ENCODE data around the gene CHIT1. TPM values are rescaled to one million over a fixed set of nuclear protein-coding genes. Genes with fewer than 3 reads are reported as not detected.

CHIT1 gene
- polyA plus RNA-seq, 1 experiment, result not detected

- POLR2A ChIA-PET, result no interaction called here
- Histone ChIP-seq H3K27me3 (ENCODE audit: control insufficient read depth, insufficient read depth, low read length) (peaks cover 1% of the 10 kb centered on the region; the same call in 1 of the 2 replicates), H3K4me3 (ENCODE audit: low read depth, low read length) (no peak overlapping the region), H3K36me3 (ENCODE audit: control insufficient read depth, insufficient read depth, low read length) (no peaks in the 10 kb centered on the region)
- no peak for TF ChIP-seq CTCF (IDR thresholded peaks at IDR 0.05; ENCODE audit: insufficient read depth, low read depth, low read length)
- CTCF ChIA-PET, result interaction anchor here (1.4 to 11.7 kb wide), 5 partner anchors 9 to 140 kb away, joined by 3 to 146 read pairs (median 5); no protein-coding TSS in a partner anchor
- DNase-seq (ENCODE audit: low read depth), result no peak
Observed at GRCh38 chr1:203178821-203179666, 50.4 kb downstream of the CHIT1 start.

GRCh38 chr1:203178083-203178482 is 51.4 kb downstream of the CHIT1 start:
- H3K4me3 ChIP-seq (ENCODE audit: low read depth, low read length), result no peak overlapping the region
- CTCF ChIA-PET, result interaction anchor here (1.4 to 11.7 kb wide), 5 partner anchors 10 to 139 kb away, joined by 3 to 146 read pairs (median 5); no protein-coding TSS in a partner anchor
- no peaks in the 10 kb centered on the region for H3K27me3 ChIP-seq (ENCODE audit: control insufficient read depth, insufficient read depth, low read length)
- H3K36me3 ChIP-seq (ENCODE audit: control insufficient read depth, insufficient read depth, low read length), result no peaks in the 10 kb centered on the region
- POLR2A ChIA-PET, result no interaction called here
- TF ChIP-seq CTCF (IDR thresholded peaks at IDR 0.05; ENCODE audit: insufficient read depth, low read depth, low read length), result no peak
- DNase-seq (ENCODE audit: low read depth), result no peak

- POLR2A ChIA-PET, result no interaction called here
- DNase-seq (ENCODE audit: low read depth), result no peak
- no peaks in the 10 kb centered on the region for H3K36me3 ChIP-seq (ENCODE audit: control insufficient read depth, insufficient read depth, low read length)
Observed at GRCh38 chr1:203177470-203178039, 51.9 kb downstream of the CHIT1 start.

GRCh38 chr1:203177036-203177405 is 52.5 kb downstream of the CHIT1 start:
- no peak overlapping the region for H3K4me3 ChIP-seq (ENCODE audit: low read depth, low read length)
- ChIA-PET CTCF (interaction anchor here (1.1 to 12.2 kb wide), 6 partner anchors 8 to 137 kb away, joined by 3 to 183 read pairs (median 54); partner anchors contain the start of gene ADORA1), POLR2A (no interaction called here)
- no peak for DNase-seq (ENCODE audit: low read depth)
- no peak for TF ChIP-seq CTCF (IDR thresholded peaks at IDR 0.05; ENCODE audit: insufficient read depth, low read depth, low read length)
- no peaks in the 10 kb centered on the region for H3K27me3 ChIP-seq (ENCODE audit: control insufficient read depth, insufficient read depth, low read length)
- no peaks in the 10 kb centered on the region for H3K36me3 ChIP-seq (ENCODE audit: control insufficient read depth, insufficient read depth, low read length)

More at GRCh38 chr1:203177470-203178039, 51.9 kb downstream of the CHIT1 start:
- H3K4me3 ChIP-seq (ENCODE audit: low read depth, low read length), result no peak overlapping the region
- CTCF ChIA-PET, result interaction anchor here (1.7 to 12.2 kb wide), 5 partner anchors 8 to 138 kb away, joined by 4 to 183 read pairs (median 10); partner anchors contain the start of gene ADORA1
- H3K27me3 ChIP-seq (ENCODE audit: control insufficient read depth, insufficient read depth, low read length), result no peaks in the 10 kb centered on the region
- TF ChIP-seq CTCF (IDR thresholded peaks at IDR 0.05; ENCODE audit: insufficient read depth, low read depth, low read length), result no peak

Data from BJ (cell line).